GM20000 (cell line): ENCODE results near the gene TDRD5.

Experiments
- DNase-seq: peaks from one replicate; pipeline ENCODE4 v3.0.0; 2012; ENCODE audit warnings: low spot score
- CTCF ChIP-seq: IDR thresholded peaks from 2 replicates; pipeline ENCODE4 v1.5.1; 2012; ENCODE audit warnings: mild to moderate bottlenecking, control low read depth; ENCODE audit errors: extremely low read depth, missing control alignments

TDRD5 gene

DNA sequence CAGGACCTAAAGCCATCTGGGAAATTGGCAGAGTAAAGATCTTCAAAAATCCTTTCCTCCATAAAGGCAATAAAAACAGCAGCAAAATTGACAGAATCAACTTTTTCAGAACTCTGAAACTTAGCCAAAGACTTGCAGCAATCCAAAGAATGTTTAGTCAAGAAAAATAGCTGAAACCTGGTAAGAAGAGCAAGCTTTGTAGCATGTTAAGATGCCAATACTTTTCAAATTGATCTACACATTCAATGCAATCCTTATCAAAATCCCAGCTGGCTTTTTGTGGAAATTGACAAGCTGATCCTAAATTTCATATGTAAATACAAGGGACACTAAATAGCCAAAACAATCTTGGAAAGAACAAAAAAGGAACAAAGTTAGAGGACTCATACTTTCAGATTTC lies 127.6 kb downstream of the TDRD5 start:
- DNase-seq = no peak
- no peak for TF ChIP-seq CTCF

GRCh38 chr1:179728271-179728670 lies 136.6 kb downstream of the TDRD5 start:
- no peak for TF ChIP-seq CTCF
- no peak for DNase-seq

DNA sequence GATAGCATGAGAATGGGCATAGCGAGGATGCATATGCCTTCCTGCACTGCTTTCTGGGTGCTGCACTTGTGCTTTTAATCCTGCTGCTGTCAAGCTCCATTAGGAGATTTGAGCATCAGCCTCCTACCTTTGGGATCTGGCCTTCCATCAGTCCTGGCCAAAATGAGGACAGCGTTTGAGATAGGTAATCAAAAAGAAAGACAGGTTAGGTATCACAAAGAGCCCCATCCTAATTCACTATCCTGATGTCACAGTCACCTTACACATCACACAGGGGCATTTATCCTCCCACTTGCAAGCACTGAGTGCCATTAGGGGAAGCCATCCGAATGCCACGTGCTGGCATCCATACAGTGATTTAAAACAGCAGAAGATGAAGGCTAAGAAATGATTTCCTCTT lies 138.2 kb downstream of the TDRD5 start:
- no peak for DNase-seq
- no peak for TF ChIP-seq CTCF

- TF ChIP-seq CTCF = no peak
- DNase-seq = no peak
These were observed 140.0 kb downstream of the TDRD5 start for GRCh38 chr1:179731643-179732042.
